ENCODE results near the gene EP400.
"Not testable (repeated sequence)": the region's sequence is repeated elsewhere in the genome, so short reads cannot be mapped to it uniquely, and the experiment has no call there.

The EP400 gene

GRCh38 chr12:131948713-131949430, 870 bp upstream of the EP400 start:
- DNase-seq, result not testable (repeated sequence)

GRCh38 chr12:131950182-131950913, 606 bp downstream of the EP400 start:
- DNase-seq, result no peak

GRCh38 chr12:131953810-131954209, 4.1 kb downstream of the EP400 start:
- not testable (repeated sequence) for DNase-seq

DNA sequence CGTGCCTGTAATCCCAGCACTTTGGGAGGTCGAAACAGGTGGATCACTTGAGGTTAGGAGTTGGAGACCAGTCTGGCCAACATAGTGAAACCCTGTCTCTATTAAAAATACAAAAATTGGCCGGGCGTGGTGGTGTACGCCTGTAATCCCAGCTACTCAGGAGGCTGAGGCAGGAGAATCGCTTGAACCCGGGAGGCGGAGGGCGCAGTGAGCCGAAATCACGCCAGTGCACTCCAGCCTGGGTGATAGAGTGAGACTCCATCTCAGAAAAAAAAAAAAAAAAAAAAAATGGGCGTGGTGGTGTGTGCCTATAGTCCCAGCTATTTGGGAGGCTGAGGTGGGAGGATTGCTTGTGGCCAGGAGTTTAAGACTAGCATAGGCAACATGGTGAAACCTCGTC, 4.7 kb downstream of the EP400 start:
- not testable (repeated sequence) for DNase-seq

GRCh38 chr12:131959116-131959515, 9.4 kb downstream of the EP400 start:
- no peak for DNase-seq

DNA sequence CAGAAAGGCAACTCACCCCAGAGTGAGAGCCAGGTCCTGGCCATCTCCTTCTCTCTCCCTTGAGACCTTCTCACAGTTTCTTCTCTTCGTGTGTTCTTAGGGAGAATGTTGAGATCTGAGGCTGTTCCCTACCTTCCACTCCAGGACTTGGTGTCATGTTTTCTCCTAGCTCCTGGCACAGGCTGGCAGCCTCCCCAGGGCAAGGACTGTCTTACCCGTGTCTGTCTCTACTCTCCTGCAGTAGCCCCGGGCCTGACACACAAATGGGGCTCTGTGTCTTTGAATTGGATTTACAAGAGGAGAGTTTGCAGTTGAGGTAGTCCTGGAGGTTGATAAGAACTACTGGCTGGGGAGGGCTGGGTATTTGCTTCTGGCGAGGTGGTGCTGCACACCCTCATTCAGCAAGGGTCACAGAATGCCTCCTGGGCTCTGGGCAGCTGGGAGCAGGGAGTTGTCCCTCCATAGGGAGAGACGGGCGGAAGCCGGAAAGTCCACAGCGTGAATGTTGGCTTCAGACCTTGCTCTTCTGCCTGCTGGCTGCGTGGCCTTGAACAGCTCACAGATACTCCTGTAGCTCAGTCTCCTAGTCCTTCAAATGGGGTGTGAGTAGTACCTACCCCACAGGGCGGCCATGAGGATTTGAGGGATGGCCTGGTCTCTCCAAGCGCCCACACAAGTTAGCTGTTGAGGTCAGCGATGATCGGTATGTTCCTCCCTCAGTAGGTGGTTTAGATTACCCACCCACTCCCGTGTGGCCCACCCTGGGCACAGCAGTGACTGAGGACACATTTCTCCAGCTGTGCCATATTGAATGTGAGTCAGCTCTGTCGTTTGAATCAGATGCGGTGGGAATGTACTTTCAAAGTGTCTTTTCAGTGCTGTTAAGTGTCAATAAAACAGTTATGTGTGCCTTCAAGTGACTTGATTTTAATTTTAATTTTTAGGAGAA, 10.2 kb downstream of the EP400 start:
- DNase-seq, result no peak

- not testable (repeated sequence) for DNase-seq
Observed at GRCh38 chr12:131960590-131961325, 11.0 kb downstream of the EP400 start.

DNA sequence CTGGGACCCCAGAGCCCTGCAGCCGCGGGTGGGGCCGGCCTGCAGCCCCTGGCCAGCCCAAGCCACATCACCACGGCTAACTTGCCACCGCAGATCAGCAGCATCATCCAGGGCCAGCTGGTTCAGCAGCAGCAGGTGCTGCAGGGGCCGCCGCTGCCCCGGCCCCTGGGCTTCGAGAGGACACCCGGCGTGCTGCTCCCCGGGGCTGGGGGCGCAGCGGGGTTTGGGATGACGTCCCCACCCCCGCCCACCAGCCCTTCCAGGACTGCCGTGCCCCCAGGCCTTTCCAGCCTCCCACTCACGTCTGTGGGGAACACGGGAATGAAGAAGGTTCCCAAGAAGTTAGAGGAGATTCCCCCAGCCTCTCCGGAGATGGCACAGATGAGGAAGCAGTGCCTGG, 11.6 kb downstream of the EP400 start:
- not testable (repeated sequence) for DNase-seq

- DNase-seq, result no peak
Observed at GRCh38 chr12:131962069-131962468, 12.3 kb downstream of the EP400 start.

- no peak for DNase-seq
Observed at GRCh38 chr12:131963381-131963780, 13.6 kb downstream of the EP400 start.

- no peak for DNase-seq
Observed at GRCh38 chr12:131965073-131965472, 15.3 kb downstream of the EP400 start.

DNA sequence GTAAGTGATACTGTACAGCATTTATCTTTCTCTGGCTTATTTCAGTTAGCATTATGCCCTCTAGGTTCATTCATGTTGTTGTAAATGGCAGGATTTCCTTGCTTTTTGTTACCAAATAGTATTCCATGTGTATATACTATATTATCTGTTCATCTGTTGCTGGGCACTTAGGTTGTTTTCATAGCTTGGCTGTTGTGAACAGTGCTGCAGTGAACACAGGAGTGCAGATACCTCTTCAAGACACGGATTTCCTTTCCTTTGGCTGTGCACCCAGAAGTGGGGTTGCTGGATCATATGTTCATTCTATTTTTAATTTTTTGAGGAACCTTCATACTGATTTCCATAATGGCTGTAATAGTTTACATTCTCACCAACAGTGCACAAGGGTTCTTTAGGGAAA, 21.5 kb downstream of the EP400 start:
- no peak for DNase-seq

GRCh38 chr12:131975228-131975627, 25.5 kb downstream of the EP400 start:
- no peak for DNase-seq

GRCh38 chr12:131979606-131980005, 29.9 kb downstream of the EP400 start:
- no peak for DNase-seq

DNA sequence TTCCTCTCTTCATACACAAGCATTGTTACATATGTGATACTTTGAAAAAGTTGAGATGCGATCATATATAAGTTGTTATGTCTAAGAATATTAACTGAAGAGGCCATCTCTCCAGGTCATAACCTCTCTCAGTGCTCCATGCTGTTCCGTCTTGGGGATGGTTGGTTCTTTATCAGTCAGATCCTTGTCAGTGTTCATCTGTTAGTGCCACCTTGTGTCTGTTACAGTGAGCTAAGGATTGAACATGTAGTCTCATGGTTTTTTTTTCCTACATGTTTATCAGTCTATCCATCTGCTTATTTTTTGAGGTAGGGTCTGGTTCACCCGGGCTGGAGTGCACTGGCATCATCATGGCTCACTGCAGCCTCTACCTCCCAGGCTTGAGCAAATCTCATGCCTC, 30.5 kb downstream of the EP400 start:
- no peak for DNase-seq

DNA sequence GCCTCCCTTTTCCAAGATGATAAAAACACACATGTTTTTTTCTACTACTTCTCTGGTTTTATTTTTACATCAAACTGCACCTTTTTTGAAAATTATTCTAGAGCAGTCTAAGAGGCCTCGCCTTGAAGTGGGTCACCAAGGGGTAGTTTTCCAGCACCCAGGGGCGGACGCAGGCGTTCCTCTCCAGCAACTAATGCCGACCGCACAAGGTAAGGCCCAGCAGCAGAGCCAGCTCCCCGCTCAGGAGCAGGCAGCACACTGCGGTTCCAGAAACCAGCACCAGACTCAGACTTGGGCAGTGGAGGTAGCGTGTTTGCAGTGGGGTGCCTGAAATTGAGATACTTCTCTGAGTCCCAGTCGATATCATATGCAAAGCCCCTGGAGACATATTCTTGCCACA, 31.6 kb downstream of the EP400 start:
- no peak for DNase-seq

DNA sequence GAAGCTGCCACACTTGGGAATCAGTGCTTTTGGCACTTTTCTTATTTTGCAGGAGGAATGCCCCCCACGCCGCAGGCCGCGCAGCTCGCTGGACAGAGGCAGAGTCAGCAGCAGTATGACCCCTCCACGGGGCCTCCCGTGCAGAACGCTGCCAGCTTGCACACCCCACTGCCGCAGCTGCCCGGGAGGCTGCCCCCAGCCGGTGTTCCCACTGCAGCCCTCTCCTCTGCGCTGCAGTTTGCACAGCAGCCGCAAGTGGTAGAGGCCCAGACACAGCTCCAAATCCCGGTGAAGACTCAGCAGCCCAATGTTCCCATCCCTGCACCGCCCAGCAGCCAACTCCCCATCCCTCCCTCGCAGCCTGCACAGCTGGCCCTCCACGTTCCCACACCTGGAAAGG, 32.3 kb downstream of the EP400 start:
- no peak for DNase-seq

DNA sequence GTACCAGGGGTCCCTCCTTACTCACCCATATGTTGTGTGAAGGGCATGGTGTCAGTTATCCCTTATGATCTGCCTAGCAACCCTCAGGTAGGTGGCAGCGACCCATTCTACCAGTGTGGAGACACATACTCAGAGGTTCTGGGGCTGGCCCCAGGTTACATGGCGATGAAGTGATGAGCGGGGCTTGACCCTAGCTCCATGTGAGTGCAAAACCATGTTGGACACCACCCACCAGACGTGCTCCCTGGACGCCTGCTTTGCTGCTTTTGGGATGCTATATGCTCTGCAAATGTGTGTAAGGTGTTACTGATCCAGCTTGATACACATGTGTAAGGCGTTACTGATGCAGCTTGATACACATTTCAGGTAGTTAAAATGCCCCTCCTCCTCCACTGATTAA, 33.3 kb downstream of the EP400 start:
- DNase-seq, result no peak

GRCh38 chr12:131983554-131983953, 33.8 kb downstream of the EP400 start:
- no peak for DNase-seq

DNA sequence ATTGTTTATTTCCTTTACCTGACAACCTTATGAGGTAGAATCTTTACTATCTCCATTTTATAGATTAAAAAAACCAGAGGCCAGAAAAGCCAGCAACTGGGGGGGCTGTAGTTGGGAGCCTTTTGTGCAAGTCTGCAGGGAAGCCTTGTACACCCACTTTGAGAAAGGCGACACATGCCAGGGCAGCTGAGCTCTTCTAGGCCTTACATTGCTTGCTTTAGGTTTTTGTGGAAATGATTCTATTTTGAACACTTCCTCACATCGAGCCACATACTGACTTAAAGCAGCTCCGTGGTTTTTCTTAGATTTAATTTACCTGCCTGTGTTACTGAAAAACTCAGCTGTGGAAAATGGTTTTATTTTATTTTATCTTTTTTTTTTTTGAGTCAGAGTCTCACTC, 34.6 kb downstream of the EP400 start:
- DNase-seq, result no peak

DNA sequence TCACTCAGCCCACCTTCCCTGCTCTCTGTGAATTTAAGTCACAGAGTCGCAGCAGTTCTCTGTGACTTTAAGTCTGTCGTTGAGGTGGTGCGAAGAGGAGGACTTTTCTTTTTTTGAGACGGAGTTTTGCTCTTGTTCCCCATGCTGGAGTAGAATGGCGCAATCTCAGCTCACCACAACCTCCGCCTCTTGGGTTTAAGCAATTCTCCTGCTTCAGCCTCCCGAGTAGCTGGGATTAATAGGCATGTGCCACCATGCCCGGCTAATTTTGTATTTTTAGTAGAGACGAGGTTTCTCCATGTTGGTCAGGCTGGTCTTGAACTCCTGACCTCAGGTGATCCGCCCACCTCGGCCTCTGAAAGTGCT, 35.8 kb downstream of the EP400 start:
- DNase-seq, result not testable (repeated sequence)

DNA sequence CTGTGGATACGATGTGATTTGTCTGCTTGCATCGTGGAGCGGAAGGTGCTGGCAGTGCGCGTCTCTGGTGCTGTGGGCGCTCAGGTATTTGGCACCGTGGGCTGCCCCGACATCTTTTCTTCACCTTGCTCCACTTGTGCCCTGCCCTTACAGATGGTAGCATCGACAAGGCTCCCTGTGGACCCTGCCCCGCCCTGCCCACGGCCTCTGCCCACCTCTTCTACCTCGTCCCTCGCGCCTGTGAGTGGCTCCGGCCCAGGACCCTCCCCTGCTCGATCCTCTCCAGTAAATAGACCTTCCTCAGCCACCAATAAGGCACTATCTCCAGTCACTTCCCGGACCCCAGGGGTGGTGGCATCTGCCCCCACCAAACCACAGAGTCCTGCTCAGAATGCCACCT, 36.6 kb downstream of the EP400 start:
- no peak for DNase-seq

GRCh38 chr12:131986910-131987309, 37.2 kb downstream of the EP400 start:
- DNase-seq, result no peak
